GM12892 (cell line): ENCODE results near the gene RNASEH1.

Experiments used
- POLR2A ChIP-seq: IDR thresholded peaks from 2 replicates; pipeline ENCODE4 v1.6.1; 2011; ENCODE audit warnings: low read depth, low read length, control low read depth
- POLR2AphosphoS5 ChIP-seq: IDR thresholded peaks from 2 replicates; pipeline ENCODE4 v1.6.1; 2011; ENCODE audit warnings: low read depth, low read length, control low read depth
- TAF1 ChIP-seq: IDR thresholded peaks from 2 replicates; pipeline ENCODE4 v1.6.1; 2011; ENCODE audit warnings: low read depth, mild to moderate bottlenecking, control low read depth, low read length, borderline replicate concordance

GRCh38 chr2:3578987-3579386, 20.9 kb upstream of the RNASEH1 start:
- TF ChIP-seq POLR2A (no peak), POLR2AphosphoS5 (no peak), TAF1 (no peak)
